NCI-H526 (cell line): ENCODE data around the gene WDR7.

ENCODE experiments used
- DNase-seq, 2 experiments: peaks; one replicate each; lab custom pipeline; 2025; lab: John Stamatoyannopoulos, UW

Gene WDR7

DNA sequence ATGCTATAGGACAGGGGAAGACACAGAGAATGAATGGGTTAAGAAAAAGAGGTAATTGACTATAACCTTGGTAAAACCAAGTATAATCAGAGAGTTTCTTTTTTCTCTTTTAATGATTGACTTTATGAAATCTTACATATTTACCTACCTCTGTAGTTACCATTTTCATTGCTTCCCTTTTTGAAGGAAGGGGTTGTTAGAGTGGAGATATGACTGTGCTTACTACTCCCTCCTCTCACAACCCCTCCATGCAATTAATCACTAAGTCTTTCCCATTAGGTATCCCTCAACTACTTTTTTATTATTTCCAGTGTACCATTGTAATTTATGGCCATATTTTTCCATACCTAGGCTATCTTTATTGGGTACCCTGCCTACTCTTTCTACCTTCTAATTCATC is 71.4 kb downstream of the WDR7 start:
- no peak for DNase-seq

DNA sequence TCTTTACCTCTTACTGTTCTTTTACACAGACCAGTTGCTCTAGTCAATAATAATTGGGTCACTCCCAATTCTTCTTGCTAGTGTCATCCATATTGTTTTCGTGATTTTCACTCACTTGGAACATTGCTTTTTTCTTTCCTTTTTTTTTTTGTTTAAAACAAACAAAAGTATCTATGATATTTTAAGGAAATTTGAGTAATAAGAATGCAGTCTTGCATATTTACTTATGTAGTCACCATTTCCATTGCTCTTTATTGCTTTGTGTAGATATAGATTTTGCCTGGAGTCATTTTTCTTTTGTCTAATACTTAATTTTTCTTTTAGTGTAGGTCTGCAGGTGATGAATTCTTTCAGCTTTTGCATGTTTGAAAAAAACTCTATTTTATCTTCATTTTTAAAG is 71.9 kb downstream of the WDR7 start:
- no peak for DNase-seq

DNA sequence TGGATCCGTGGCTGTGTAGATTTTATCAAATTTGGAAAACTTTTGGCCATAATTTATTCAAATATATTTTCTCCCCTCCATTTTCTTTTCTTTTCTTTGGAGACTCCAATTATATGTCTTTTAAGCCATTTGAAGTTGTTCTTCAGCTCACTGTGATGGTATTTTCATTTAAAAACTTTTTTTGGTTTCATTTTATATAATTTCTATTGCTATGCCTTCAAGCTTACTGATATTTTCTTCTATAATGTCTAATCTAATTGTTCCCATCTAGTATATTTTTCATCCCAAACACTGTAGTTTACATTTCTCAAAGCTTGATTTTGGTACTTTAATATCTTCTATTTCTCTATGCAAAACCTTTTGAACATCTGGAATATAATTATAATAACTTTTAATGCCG is 72.5 kb downstream of the WDR7 start:
- no peak for DNase-seq

DNA sequence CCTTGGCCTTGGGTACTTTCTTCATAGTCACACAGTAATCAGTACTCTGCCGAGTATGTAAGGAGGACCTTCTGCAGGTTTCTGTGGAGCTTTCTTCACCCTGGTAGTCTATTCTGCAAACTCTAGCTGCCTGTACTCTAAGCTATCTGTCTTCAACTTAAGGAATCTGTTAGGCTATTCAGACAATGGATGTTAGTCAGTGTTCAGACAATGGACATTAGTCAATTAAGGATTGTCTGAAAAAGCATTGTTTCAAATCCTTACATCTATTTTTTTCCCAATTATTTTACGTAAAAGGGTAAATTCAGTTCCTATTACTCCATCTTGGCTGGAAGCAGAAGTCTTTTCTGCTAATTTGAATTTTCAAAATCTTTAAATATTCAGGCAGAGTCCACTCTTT is 75.7 kb downstream of the WDR7 start:
- no peak for DNase-seq

DNA sequence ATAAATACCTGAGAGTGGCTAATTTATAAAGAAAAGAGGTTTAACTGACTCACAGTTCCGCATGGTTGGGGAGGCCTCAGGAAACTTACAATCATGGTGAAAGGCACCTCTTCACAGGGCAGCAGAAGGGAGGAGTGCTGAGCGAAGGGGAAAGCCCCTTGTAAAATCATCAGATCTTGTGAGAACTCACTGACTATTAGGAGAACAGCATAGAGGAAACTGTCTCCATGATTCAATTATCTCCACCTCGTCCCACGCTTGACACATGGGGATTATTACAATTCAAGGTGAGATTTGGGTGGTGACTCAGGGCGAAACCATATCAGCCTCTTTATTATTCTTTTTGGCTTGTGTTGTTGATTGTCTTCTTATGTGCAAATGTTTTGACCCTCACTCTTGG is 76.2 kb downstream of the WDR7 start:
- no peak for DNase-seq

DNA sequence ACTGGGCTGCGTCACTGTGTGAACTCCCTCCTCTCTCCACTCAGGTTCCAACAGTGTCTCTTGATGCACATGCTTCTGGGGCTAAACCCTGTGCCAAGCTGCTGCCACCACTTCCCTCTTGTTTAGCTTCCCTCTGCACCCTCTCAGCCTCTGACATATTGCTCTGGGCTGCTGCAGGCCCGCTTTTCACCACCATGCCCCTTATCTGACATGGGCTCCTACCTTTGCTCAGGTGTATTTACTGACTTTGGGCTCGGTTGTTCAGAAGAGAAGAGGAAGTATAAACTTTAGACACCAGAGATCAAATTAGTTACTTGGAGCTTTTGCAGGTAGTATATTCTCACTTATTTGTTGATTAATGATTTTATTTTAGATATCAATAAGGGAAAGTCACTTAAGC is 77.6 kb downstream of the WDR7 start:
- DNase-seq = no peak

DNA sequence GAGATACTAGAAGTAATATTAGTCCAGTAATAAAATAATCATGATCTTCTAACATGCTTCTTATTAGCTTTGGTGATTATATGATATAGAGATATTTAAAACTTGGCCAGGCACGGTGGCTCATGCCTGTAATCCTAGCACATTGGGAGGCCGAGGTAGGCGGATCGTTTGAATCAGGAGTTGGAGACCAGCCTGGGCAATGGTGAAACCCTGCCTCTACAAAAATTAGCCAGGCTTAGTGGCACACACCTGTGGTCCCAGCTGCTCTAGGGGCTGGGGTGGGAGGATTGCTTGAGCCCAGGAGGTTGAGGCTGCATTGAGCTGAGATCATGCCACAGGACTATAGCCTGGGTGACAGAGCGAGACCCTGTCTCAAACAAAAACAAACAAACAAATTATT is 87.0 kb downstream of the WDR7 start:
- DNase-seq = no peak

DNA sequence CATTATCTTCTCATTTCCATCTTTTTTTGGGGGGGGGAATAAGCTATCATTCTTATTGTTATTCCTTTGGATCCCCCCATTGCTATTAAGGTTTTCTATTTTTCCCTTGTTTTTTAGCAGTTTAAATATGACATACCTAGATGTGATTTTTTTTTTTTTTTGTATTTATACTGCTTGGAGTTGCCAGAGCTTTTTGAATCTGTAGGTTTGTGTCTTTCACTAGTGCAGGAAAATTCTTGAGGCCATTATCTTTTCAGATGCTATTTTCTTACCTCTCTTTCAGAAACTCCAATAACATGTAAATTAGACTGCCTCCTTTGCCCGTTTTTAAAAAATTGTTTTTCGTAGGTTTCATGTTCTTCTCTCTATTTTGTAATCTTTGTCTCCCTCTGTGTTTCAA is 88.6 kb downstream of the WDR7 start:
- DNase-seq = no peak

DNA sequence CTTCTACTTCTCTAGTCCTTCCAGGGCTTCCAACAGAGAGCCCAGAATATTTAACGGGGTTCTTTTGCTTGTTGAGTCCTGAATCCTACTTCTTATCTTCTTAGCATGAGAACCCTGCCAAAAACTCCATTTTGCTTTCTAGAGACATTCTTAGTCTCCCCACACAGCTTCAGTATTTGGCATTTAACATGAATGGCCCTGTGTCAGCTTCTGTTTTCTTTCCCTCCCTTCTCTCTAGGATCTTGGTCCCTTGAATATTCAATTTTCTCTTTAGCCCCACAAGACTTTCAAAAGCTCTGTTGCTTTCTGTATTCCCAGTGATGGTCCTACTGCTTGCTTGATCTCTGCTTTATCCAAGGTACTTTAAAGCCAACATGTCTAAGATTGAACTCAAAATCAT is 89.5 kb downstream of the WDR7 start:
- DNase-seq = no peak

DNA sequence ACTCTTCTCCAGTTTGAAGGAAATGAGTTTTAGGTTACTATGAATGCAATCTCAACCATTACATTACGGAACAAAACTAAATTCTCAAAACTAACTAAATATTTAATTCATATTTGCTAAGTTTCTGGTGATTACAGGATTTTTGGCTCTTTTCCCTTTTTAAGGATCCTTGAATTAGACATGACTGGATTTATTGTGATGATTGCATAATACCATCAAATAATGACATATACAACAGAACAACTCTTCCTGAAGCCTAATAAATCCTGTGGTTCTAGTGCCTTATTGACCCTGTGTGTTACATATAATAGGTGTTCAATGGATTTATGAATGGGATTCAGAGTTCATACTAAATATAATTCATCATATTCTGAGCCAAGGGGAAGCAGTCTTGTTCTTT is 90.5 kb downstream of the WDR7 start:
- DNase-seq = no peak

DNA sequence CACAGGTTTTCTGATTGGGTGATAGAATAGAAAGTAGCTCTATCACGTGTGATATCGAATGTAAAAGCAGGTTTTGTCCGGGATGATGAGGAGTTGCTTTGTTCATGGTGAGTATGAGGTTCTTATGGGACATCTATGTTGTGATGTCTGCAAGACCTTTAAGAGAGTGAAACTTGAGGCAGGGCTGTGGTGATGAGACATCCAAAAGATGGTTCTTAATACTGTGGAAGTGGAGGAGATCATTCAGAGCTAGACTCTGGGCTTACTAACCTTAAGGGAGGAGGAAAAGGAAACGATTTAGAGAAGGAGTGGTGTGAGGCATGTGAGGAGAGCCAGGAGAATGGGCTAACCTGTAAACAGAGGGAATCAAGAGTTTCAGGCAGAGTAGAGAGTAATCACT is 92.0 kb downstream of the WDR7 start:
- no peak for DNase-seq

DNA sequence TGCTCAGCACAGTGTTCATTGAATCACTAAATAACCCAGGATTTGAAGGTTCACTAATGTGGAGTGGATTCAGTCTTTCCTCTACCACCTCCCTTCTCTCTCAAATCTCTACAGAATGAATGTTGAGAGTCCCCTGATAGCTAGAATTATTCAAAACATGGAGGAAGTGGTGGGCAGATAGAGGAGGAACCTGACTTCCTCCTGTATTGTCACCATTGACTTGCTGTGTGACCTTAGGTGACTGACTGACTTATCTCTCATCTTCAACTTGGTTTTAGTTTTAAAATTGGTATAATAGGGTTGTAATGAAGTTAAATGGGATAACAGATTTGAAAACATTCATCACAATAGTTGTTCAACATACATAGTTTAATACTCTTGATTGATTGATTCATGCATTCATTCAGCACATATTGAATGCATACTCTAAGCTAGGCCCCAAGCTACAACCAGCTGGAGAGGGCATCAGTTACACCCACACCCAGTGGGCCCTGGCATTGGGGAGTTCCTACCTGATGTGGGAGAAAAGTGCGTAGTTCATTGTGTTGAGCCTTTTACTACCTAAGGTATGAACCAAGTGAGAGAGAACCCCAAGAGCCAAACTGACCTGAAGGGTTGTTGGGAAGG is 96.0 kb downstream of the WDR7 start:
- DNase-seq = no peak

DNA sequence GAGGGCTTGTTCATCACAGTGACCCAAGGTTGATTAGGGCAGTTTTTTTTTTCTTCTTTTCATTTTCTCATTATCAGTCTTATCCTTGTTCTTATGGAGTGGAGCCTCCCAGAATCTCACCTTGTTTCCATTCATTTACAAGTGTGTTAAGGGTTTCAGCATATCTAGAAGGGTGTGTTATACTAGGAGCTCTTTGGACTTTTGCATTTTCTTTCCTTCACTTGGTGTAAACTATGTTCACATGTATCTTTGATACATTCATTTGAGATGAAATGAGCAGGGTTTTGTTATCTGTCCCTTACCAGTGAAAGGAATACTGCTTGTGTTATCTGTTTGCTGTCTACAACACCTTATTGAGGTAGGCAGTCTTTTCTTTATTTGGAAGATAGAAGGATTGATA is 96.7 kb downstream of the WDR7 start:
- no peak for DNase-seq

DNA sequence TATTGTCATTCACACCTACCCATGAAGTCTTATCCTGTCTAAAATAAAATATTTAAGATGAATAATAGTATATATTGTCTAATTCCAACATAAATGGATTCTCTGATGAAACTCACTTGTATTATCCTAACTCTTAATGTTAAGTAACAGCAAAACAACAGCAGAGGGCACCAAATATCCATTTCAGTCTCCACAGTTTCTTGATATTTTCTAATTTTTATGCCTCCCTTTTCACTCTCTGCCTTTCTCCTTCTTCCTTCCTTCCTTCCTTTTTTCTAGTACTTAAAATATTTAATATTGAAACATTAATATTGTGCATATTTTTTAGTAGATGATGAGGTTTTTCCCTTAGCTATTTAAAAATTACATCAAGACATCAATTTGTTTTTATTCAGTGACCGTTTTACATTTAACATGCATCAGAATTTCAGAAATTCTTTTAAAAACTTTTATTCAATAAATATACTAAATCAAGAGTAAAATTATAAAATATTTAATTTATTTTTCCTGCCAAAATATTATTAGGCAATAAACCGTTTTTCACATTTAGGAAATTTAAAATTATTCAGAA is 97.6 kb downstream of the WDR7 start:
- peak; percentile 56 to 71 for DNase-seq

DNA sequence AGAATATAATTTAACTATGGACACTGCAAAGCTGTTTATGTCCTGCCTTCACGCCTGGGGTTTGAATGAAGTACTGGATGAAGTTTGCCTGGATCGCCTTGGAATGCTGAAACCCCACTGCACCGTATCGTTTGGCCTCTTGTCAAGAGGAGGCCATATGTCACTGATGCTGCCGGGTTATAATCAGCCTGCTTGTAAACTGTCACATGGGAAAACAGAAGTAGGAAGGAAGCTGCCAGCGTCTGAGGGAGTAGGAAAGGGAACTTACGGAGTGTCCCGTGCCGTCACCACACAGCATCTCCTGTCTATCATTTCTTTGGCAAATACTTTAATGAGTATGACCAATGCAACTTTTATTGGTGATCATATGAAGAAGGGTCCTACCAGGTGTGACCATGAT is 105.8 kb downstream of the WDR7 start:
- no peak for DNase-seq

DNA sequence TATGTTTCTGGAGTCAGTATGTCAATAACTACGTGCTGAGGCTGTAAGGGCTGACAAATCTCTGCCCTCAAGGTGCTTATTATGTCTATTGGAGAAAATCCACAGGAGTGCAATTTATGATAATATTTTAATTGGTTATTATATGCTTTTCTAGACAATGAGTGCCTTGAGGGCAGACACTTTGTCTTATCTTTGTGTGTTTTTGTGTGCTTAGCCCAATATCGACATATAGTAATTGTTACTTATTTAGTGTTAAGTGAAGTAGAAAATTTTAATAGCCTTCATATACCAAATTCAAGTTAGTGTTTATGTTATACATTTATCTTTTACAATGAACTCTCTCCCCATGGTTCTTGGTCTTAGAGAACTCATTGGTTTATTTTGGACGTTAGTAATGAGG is 118.9 kb downstream of the WDR7 start:
- no peak for DNase-seq

DNA sequence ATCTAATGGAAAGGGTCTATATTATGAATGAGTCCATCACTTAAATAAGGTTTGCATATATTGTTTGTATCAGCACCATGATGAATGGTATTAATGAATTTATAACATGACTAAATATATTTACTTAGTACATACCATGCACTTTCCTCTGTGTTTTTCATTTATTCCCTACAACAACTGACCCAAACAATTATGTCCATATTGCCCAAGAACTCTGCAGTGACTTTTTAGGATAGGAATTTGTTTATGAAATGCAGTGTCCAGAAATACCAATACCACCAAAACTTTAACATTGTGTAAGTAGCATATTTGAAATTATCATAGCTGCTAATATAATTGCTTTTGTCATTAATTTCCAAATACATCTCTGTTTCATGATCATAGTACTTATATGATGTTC is 119.7 kb downstream of the WDR7 start:
- DNase-seq = no peak

DNA sequence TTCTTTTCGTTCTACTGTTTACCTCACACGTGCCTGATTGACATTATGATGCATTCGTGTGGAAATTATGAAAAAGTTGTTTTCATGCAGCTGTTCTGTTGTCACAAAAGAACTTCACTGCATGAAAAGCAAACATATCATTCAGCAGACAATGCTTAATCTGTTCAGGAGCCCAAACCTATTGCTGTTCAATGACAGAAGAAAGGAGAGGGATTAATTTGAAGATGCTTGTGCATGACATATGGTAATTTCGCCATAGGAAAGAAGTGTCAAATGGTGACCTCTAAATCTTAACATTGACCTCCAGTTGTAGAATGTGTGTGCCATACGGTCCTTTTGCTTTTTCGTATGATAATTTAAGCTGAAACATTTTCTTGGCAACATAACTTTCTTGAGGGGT is 124.5 kb downstream of the WDR7 start:
- DNase-seq = no peak

DNA sequence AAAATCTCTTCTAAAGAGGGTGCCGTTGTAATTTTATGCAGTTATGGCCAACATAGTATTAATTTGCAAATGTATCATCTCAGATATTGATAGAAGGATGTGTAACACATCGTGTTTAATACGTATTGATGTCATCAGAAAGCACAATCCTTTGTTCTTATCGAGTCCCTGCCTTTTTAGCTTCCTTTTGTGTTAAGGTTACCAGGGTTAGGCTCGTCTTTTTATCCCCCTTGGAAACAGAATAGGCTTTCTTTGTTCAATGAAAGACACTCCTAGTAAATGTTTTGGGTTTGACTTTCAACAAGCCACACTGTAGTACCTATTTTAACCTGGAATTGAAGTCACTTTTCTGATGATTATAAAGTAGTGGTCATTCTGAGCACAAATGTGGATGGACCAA is 136.2 kb downstream of the WDR7 start:
- no peak for DNase-seq

DNA sequence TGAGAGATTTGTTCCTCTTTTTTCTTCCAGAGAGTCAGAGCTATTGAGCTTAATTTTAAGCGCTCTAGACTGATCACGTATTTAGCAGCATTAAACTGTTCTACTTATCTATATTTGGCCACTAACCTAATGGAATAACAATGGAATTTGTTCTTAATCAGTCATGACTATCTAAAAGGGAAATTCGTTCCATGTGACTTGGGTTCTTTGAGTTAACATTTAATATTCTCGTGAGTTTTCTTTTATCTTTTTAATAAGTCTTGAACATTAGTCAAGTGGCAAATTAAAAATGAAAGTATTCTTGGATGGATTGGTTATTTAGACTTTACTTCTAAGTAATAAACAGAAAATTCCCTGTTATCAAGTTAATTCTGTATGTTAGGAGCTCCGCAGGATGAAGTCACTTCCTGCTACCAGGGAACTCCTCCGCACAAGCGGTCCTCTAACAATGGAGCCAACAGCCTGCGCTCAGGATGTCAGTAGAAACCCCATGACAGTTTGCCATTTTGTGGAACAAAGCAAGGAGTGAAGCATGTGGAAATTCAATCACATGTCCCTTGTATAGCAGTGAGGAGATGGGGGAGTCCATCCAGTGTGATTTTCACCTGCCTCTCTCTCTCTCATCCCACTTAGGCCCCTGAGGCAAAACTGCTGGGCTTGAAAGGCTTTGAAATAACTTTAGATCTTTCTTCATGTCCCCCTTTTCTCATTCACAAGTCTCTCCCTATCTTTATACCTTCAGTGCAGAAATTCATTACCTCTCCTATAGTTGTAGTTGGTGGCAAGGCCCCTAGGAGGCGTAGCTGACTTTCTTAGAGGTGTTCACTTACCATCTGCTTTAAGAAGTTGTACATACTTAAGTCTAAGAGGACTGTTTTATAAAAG is 138.1 kb downstream of the WDR7 start:
- peak in 1 of 2 experiments; percentile 14 for DNase-seq

DNA sequence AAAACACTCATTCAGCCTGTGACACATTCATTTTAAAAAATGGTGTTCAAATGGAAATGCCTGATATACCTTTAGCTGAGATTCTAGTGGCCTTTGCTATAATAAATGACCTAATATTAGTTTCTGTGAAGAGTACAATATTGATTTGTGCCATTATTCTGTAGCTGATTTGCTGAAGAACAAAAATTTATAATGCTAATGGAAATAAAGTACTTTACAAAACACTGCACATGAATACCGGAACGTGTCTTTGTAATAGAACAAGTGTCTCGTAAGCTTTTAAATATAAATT is 138.7 kb downstream of the WDR7 start:
- no peak for DNase-seq

DNA sequence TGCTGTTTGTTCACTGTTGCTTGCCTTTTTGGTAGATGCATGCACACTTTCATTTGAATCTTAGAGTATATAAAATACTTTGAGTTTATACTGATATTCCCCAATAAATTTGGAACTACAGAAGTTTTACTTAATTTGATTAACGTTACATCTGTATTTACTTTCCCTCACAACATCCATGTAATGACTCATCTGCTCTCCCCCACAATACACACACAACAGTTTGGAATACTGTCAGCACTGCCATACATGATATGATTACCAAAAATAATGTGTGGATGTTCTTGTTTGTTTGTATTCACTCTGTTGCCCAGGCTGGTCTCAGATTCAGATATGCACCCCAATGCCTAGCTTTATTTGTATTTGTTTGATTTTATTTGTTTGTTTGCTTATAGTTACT is 144.2 kb downstream of the WDR7 start:
- DNase-seq = no peak

DNA sequence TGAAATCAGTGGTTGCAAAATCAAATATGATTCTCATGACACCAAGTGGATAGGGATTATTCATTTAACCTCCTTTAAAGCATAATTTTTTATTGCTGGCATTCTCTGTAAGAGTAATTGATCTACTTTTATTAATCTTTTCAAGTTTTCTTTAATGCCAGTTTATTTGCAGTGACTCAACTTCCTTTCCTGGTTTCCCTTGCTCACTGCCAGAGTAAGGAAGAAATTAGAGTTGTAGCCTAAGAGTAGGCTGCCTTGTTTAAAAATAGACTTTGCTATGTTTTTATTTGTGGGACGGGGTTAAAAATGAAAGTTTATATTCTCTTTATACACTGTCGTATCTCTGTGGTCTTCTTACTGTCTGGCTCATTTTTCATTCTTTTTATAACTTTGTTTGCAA is 148.6 kb downstream of the WDR7 start:
- DNase-seq = no peak

DNA sequence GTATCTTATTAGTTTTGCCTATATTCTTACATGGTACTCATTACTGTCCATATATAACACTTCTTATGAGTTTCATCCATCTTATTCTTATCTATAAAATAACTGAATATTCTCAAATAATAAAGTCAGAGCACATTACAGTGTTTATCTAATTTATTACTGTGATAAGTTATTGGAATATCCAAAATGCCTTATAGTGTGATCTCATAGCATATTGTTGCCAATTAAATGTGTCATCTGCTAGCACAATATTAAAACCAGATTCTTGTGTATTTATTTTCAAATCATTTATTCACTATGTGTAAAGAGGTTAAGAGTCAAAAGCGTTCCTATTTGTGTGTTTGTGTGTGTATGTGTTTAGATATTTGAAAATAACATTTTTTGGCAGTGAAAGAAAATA is 151.9 kb downstream of the WDR7 start:
- DNase-seq = no peak
